SK-N-SH (cell line): ENCODE data around the gene LRRC45. TPM values are rescaled to one million over a fixed set of nuclear protein-coding genes. Genes with fewer than 3 reads are reported as not detected.

Experiments used
- CTCF ChIA-PET: fragments of 300-600, 350-600 bp; formaldehyde crosslinking; extraction: SDS; loops from one replicate; lab custom pipeline; 2021; lab: Yijun Ruan, JAX
- POLR2A ChIA-PET: fragments of 350-600 bp; sonication (Branson Sonifier 250); formaldehyde crosslinking; extraction: SDS; loops from one replicate; lab custom pipeline; 2020; ENCODE audit warnings: antibody characterized with exemption, inconsistent platforms; lab: Yijun Ruan, JAX
- DNase-seq: peaks from one replicate; pipeline ENCODE4 v3.0.0; 2012
- H2AFZ ChIP-seq: fragments of 200-600 bp; sonication (generic); 2 replicates; pipeline ENCODE4 v1.8.1; 2016; ENCODE audit warnings: antibody characterized with exemption, mild to moderate bottlenecking, low read depth
- H3F3A ChIP-seq: fragments of 200-600 bp; sonication (generic); replicated peaks from 2 replicates; pipeline ENCODE3; 2016; ENCODE audit warnings: antibody characterized with exemption, mild to moderate bottlenecking; ENCODE audit not compliant: insufficient read depth
- H3K27ac ChIP-seq, 2 experiments: fragments of 200-500 bp in 1 of 2; fragments of 200-600 bp in 1 of 2; sonication (Bioruptor generic) in 1 of 2; sonication (generic), shearing (Covaris generic) in 1 of 2; 2 replicates each; pipeline versions ENCODE4 v1.5.1 to v1.6.1; 2014 to 2016; ENCODE audit warnings: low read depth in 2 of 2, inconsistent platforms in 1 of 2, low read length in 1 of 2, mild to moderate bottlenecking in 1 of 2, mixed read lengths in 1 of 2
- H3K27me3 ChIP-seq: fragments of 200-600 bp; sonication (generic), shearing (Covaris generic); 2 replicates; pipeline ENCODE4 v1.6.1; 2016; ENCODE audit warnings: mixed run types; ENCODE audit not compliant: insufficient read depth
- H3K36me3 ChIP-seq, 2 experiments: fragments of 200-500 bp in 1 of 2; fragments of 200-600 bp in 1 of 2; sonication (Bioruptor generic) in 1 of 2; sonication (generic) in 1 of 2; replicated peaks in 1 of 2; 2 replicates each; pipeline versions ENCODE3 to v1.5.1; 2014 to 2016; ENCODE audit warnings: low read length in 1 of 2, mild to moderate bottlenecking in 1 of 2; ENCODE audit not compliant: insufficient read depth in 2 of 2, control insufficient read depth in 1 of 2
- H3K4me1 ChIP-seq, 2 experiments: fragments of 200-500 bp in 1 of 2; fragments of 200-600 bp in 1 of 2; sonication (Bioruptor generic) in 1 of 2; sonication (generic), shearing (Covaris generic) in 1 of 2; 2 replicates each; pipeline versions ENCODE4 v1.5.1 to v1.6.1; 2014 to 2016; ENCODE audit warnings: low read depth in 1 of 2, low read length in 1 of 2, mixed run types in 1 of 2; ENCODE audit not compliant: insufficient read depth in 2 of 2, control insufficient read depth in 1 of 2
- H3K4me2 ChIP-seq: fragments of 200-600 bp; sonication (generic), shearing (Covaris generic); 2 replicates; pipeline ENCODE4 v1.6.1; 2017; ENCODE audit warnings: mixed run types
- H3K4me3 ChIP-seq, 2 experiments: fragments of 200-500 bp in 1 of 2; fragments of 200-600 bp in 1 of 2; sonication (Bioruptor generic) in 1 of 2; sonication (generic), shearing (Covaris generic) in 1 of 2; 2 replicates each; pipeline versions ENCODE4 v1.5.1 to v1.8.1; 2014 to 2016; ENCODE audit warnings: low read depth in 2 of 2, inconsistent platforms in 1 of 2, low read length in 1 of 2, mild to moderate bottlenecking in 1 of 2, mixed read lengths in 1 of 2, moderate library complexity in 1 of 2
- H3K79me2 ChIP-seq: fragments of 200-600 bp; sonication (generic); 2 replicates; pipeline ENCODE4 v1.8.1; 2017; ENCODE audit warnings: mild to moderate bottlenecking; ENCODE audit not compliant: insufficient read depth
- H3K9ac ChIP-seq: fragments of 200-600 bp; sonication (generic); 2 replicates; pipeline ENCODE4 v1.6.1; 2017; ENCODE audit warnings: mixed run types
- H3K9me2 ChIP-seq: fragments of 200-600 bp; sonication (generic); 2 replicates; pipeline ENCODE4 v1.6.1; 2017; ENCODE audit warnings: mixed run types
- H3K9me3 ChIP-seq: fragments of 200-600 bp; sonication (generic); 2 replicates; pipeline ENCODE4 v1.6.1; 2017; ENCODE audit warnings: mixed run types, mild to moderate bottlenecking, moderate library complexity
- H4K20me1 ChIP-seq: fragments of 200-600 bp; sonication (generic); 2 replicates; pipeline ENCODE4 v1.6.1; 2017; ENCODE audit warnings: mild to moderate bottlenecking, mixed run types; ENCODE audit not compliant: insufficient read depth
- CHD2 ChIP-seq: fragments of 150-350 bp; IDR thresholded peaks from 2 replicates; pipeline ENCODE4 v1.6.1; 2018; ENCODE audit warnings: low read length; ENCODE audit not compliant: partially characterized antibody
- CTCF ChIP-seq: fragments of 200-600 bp; sonication (generic); IDR thresholded peaks from 2 replicates; pipeline ENCODE4 v1.6.1; 2017; ENCODE audit warnings: antibody characterized with exemption, mild to moderate bottlenecking, moderate library complexity
- ELF1 ChIP-seq: IDR thresholded peaks from 2 replicates; pipeline ENCODE4 v1.4.0; 2012
- JUND ChIP-seq: IDR thresholded peaks from 2 replicates; pipeline ENCODE4 v1.4.0; 2012
- NFIC ChIP-seq: IDR thresholded peaks from 2 replicates; pipeline ENCODE4 v1.4.0; 2012; ENCODE audit warnings: borderline replicate concordance
- RAD21 ChIP-seq: IDR thresholded peaks from 2 replicates; pipeline ENCODE4 v1.6.1; 2012; ENCODE audit warnings: mild to moderate bottlenecking, low read length
- RCOR1 ChIP-seq: fragments of 150-350 bp; IDR thresholded peaks from 2 replicates; pipeline ENCODE4 v1.6.1; 2017; ENCODE audit warnings: antibody characterized with exemption, low read length
- RFX5 ChIP-seq: IDR thresholded peaks from 2 replicates; pipeline ENCODE4 v1.6.1; 2012; ENCODE audit warnings: mild to moderate bottlenecking, improper control_type of control experiment, low read length
- SMC3 ChIP-seq: IDR thresholded peaks from 2 replicates; pipeline ENCODE4 v1.6.1; 2012; ENCODE audit warnings: low read depth, low read length, improper control_type of control experiment
- TAF1 ChIP-seq: IDR thresholded peaks from 2 replicates; pipeline ENCODE4 v1.6.1; 2012; ENCODE audit warnings: low read depth, mild to moderate bottlenecking, low read length, moderate library complexity, borderline replicate concordance
- USF1 ChIP-seq: IDR thresholded peaks from 2 replicates; pipeline ENCODE4 v1.4.0; 2012; ENCODE audit warnings: low read depth, borderline replicate concordance
- USF2 ChIP-seq: fragments of 150-350 bp; IDR thresholded peaks from 2 replicates; pipeline ENCODE4 v1.6.1; 2017; ENCODE audit warnings: antibody characterized with exemption, low read length, low read depth, borderline replicate concordance
- WGBS: methylation state at CpG from one replicate; pipeline ENCODE4 v1.1.6; 2017; ENCODE audit warnings: low lambda C conversion rate; 5-methylcytosine and 5-hydroxymethylcytosine counted together
- polyA plus RNA-seq, 3 experiments: library from polyadenylated mRNA; depleted of rRNA; stranded (reverse); fragments of >200 nt; gene quantifications; 2 replicates each; pipeline ENCODE4 v1.2.3, GENCODE V29; 2012
- TF ChIP-seq, protein P1 (sequence below): IDR thresholded peaks from 2 replicates; pipeline ENCODE4 v1.6.1; 2012; ENCODE audit warnings: mild to moderate bottlenecking, low read depth, low read length, moderate library complexity
- TF ChIP-seq, protein P2 (sequence below): IDR thresholded peaks from 2 replicates; pipeline ENCODE4; 2012

LRRC45 gene
- polyA plus RNA-seq, 1 of the 3 experiments (the other 2 are of a cell fraction), result 31.5 TPM

- POLR2A ChIA-PET, result interaction anchor here (0.6 to 4.2 kb wide), 9 partner anchors 10 to 106 kb away, joined by 3 to 41 read pairs (median 7); partner anchors contain the start of genes ASPSCR1, FASN, NOTUM and RAC3
- TF ChIP-seq USF2, result peak; percentile 24; the same call in 1 of the 2 replicates
- TF ChIP-seq SMC3, result peak; percentile 100
- no peak for TF ChIP-seq ELF1
- TF ChIP-seq JUND, result no peak
- no peak for TF ChIP-seq USF1
- TF ChIP-seq RCOR1, result peak; percentile 68; the same call in 1 of the 2 replicates
- TF ChIP-seq, protein P1, sequence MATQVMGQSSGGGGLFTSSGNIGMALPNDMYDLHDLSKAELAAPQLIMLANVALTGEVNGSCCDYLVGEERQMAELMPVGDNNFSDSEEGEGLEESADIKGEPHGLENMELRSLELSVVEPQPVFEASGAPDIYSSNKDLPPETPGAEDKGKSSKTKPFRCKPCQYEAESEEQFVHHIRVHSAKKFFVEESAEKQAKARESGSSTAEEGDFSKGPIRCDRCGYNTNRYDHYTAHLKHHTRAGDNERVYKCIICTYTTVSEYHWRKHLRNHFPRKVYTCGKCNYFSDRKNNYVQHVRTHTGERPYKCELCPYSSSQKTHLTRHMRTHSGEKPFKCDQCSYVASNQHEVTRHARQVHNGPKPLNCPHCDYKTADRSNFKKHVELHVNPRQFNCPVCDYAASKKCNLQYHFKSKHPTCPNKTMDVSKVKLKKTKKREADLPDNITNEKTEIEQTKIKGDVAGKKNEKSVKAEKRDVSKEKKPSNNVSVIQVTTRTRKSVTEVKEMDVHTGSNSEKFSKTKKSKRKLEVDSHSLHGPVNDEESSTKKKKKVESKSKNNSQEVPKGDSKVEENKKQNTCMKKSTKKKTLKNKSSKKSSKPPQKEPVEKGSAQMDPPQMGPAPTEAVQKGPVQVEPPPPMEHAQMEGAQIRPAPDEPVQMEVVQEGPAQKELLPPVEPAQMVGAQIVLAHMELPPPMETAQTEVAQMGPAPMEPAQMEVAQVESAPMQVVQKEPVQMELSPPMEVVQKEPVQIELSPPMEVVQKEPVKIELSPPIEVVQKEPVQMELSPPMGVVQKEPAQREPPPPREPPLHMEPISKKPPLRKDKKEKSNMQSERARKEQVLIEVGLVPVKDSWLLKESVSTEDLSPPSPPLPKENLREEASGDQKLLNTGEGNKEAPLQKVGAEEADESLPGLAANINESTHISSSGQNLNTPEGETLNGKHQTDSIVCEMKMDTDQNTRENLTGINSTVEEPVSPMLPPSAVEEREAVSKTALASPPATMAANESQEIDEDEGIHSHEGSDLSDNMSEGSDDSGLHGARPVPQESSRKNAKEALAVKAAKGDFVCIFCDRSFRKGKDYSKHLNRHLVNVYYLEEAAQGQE, result 0 out of 2 replicates have a peak, but pooled peaks have one; percentile 4
- no peak for TF ChIP-seq RFX5
- no peak for TF ChIP-seq TAF1
- peak; percentile 99 for TF ChIP-seq RAD21
- peak; percentile 86 for TF ChIP-seq CTCF
- no peak for TF ChIP-seq NFIC
- peak; percentile 64 for TF ChIP-seq CHD2
- TF ChIP-seq, protein P2, sequence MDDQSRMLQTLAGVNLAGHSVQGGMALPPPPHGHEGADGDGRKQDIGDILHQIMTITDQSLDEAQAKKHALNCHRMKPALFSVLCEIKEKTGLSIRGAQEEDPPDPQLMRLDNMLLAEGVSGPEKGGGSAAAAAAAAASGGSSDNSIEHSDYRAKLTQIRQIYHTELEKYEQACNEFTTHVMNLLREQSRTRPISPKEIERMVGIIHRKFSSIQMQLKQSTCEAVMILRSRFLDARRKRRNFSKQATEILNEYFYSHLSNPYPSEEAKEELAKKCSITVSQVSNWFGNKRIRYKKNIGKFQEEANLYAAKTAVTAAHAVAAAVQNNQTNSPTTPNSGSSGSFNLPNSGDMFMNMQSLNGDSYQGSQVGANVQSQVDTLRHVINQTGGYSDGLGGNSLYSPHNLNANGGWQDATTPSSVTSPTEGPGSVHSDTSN, result no peak
- Histone ChIP-seq H3K27me3 (no peaks in the 10 kb centered on the region), H3F3A (peaks cover 32% of the 10 kb centered on the region), H3K9me3 (no peaks in the 10 kb centered on the region), H3K79me2 (peaks cover 36% of the 10 kb centered on the region), H3K27ac (peak overlapping the region; percentile 41; a peak in 3 of 4 replicates), H3K4me3 (peak overlapping the region; percentile 88 to 92), H3K9ac (peak overlapping the region; percentile 86; the same call in 1 of the 2 replicates), H3K9me2 (no peaks in the 10 kb centered on the region), H3K4me2 (peak overlapping the region; percentile 99), H2AFZ (no peak overlapping the region), H3K36me3 (peaks cover 7 to 23% of the 10 kb centered on the region in 2 experiments), H3K4me1 (peaks cover 18 to 36% of the 10 kb centered on the region in 2 experiments; a peak in 3 of 4 replicates), H4K20me1 (peaks cover 17% of the 10 kb centered on the region)
- 18% methylated on average over 21 of the region's 25 CpGs for WGBS
- peak; percentile 93 for DNase-seq
- CTCF ChIA-PET, result interaction anchor here (0.6 to 35.7 kb wide), 45 partner anchors 10 to 769 kb away, joined by 3 to 1216 read pairs (median 6); partner anchors contain the start of genes ARHGDIA, ARL16, ASPSCR1 and DCXR
Measured at GRCh38 chr17:82021107-82021899, 1.8 kb upstream of the LRRC45 start.
